AG20443 (cell line): Measurements from ENCODE around the gene NDUFB1.

ENCODE experiments used
- DNase-seq: peaks from one replicate; pipeline ENCODE4 v3.0.0; 2012; ENCODE audit warnings: low spot score, mixed read lengths

NDUFB1 gene

GRCh38 chr14:92093320-92093719, 28.2 kb downstream of the NDUFB1 start:
- peak; percentile 14 for DNase-seq

- DNase-seq: no peak
Measured at GRCh38 chr14:92088494-92088893, 33.0 kb downstream of the NDUFB1 start.

DNA sequence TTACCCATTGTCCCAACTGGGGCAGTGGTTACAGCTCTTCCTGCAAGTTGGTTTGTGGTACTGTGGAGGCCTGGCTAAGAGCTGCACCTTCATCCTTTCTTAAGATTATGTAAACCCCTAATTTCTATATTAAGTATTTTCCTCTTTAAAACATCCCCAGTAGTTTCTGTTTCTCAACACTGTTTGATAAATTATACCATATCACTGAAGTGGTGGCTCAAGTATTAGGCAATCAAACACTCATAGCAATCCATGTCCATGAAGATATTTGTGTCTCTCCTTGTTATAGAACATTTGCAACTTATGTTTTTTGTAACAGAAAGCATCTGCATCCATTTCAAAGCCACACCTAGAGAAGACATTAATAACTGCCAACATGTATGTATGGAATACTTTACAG, 47.0 kb downstream of the NDUFB1 start:
- no peak for DNase-seq
